Measurements from ENCODE around the gene PFAS. TPM values are rescaled to one million over a fixed set of nuclear protein-coding genes. Genes with fewer than 3 reads are reported as not detected.

The PFAS gene
- total and polyA plus RNA-seq, 10 donors, result 12.6 to 70.3 (median 26.4) TPM

DNA sequence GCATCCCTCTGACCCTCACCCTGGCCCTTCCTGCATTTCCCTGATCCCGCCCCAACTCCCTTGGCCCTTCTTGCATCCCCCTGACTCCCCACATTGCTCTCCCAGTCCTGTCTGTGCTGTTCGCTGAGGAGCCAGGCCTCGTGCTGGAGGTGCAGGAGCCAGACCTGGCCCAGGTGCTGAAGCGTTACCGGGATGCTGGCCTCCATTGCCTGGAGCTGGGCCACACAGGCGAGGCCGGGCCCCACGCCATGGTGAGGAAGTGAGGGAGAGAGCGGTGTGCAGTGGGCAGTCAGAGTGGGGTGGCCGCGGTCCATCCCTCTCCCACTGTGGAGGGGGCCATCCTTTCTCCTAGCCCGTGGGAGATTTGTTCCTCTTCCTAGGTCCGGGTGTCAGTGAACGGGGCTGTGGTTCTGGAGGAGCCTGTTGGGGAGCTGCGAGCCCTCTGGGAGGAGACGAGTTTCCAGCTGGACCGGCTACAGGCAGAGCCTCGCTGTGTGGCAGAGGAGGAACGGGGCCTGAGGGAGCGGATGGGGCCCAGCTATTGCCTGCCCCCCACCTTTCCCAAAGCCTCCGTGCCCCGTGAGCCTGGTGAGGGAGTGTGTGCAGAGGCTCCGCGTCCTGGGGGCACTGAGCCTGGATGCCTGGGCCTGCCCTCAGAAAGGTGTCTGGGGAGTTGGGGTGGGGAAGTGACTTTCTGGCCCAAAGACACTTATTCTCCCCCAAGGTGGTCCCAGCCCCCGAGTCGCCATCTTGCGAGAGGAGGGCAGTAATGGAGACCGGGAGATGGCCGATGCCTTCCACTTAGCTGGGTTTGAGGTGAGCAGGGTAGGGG is 17.8 kb downstream of the PFAS start:
- Histone ChIP-seq H3K4me1 (no peaks in the 10 kb centered on the region), H3K27me3 (replicated peaks in 1 of 7) (no peaks in the 10 kb centered on the region), H3K9me3 (no peaks in the 10 kb centered on the region), H3K27ac (no peak overlapping the region), H3K36me3 (peaks cover 2 to 83% (median 63%) of the 10 kb centered on the region in 6 donors), H3K4me3 (no peak overlapping the region)
- no peak for DNase-seq
- no peak for TF ChIP-seq POLR2A (IDR thresholded peaks at IDR 0.05)
- TF ChIP-seq, protein P1, sequence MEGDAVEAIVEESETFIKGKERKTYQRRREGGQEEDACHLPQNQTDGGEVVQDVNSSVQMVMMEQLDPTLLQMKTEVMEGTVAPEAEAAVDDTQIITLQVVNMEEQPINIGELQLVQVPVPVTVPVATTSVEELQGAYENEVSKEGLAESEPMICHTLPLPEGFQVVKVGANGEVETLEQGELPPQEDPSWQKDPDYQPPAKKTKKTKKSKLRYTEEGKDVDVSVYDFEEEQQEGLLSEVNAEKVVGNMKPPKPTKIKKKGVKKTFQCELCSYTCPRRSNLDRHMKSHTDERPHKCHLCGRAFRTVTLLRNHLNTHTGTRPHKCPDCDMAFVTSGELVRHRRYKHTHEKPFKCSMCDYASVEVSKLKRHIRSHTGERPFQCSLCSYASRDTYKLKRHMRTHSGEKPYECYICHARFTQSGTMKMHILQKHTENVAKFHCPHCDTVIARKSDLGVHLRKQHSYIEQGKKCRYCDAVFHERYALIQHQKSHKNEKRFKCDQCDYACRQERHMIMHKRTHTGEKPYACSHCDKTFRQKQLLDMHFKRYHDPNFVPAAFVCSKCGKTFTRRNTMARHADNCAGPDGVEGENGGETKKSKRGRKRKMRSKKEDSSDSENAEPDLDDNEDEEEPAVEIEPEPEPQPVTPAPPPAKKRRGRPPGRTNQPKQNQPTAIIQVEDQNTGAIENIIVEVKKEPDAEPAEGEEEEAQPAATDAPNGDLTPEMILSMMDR (IDR thresholded peaks at IDR 0.05 in 8 of 11, conservative IDR thresholded peaks at IDR 0.05 in 3 of 11), result no peak
- no peak for TF ChIP-seq POLR2AphosphoS5 (IDR thresholded peaks at IDR 0.05)
- intact Hi-C loops (cut with DNase I; ENCODE audit: low total_unique reads), result no loop called here
- WGBS, 5 donors, result 94 to 97% (median 97%) methylated on average over 22 to 29 of the region's 29 CpGs

DNA sequence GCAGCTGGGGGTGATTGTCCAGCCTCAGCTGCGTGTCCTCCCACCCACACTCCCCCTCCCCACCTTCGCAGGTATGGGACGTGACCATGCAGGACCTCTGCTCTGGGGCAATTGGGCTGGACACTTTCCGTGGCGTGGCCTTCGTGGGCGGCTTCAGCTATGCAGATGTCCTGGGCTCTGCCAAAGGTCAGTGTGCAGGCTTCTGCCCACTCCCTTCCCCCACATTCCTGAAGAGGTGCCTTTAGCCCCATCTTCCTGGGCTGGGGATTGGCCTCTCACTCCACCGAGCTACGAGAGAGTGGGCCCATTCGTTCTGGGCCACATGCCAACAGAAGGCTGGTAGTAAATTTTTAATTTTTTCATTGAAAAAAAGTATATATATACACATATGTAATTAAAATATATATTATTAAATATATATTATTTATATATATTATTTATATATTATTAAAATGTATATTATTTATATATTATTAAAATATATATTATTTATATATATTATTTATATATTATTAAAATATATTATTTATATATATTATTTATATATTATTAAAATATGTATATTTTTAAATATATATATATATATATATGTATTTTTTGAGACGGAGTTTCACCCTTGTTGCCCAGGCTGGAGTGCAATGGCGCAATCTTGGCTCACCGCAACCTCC is 18.5 kb downstream of the PFAS start:
- no peak for DNase-seq
- no peaks in the 10 kb centered on the region for H3K9me3 ChIP-seq
- peaks cover 2 to 75% (median 60%) of the 10 kb centered on the region in 6 donors for H3K36me3 ChIP-seq
- H3K4me3 ChIP-seq, result no peak overlapping the region
- H3K27ac ChIP-seq, result no peak overlapping the region
- no peaks in the 10 kb centered on the region for H3K4me1 ChIP-seq
- no peaks in the 10 kb centered on the region for H3K27me3 ChIP-seq (replicated peaks in 1 of 7)
- intact Hi-C loops (cut with DNase I; ENCODE audit: low total_unique reads), result no loop called here
- WGBS, 5 donors, result 89 to 96% (median 94%) methylated on average over 11 to 13 of the region's 13 CpGs
- TF ChIP-seq POLR2A (IDR thresholded peaks at IDR 0.05), result no peak

- Histone ChIP-seq H3K27me3 (replicated peaks in 1 of 7) (no peaks in the 10 kb centered on the region), H3K27ac (no peak overlapping the region), H3K36me3 (peaks cover 2 to 64% (median 49%) of the 10 kb centered on the region in 6 donors), H3K4me1 (no peaks in the 10 kb centered on the region), H3K4me3 (no peak overlapping the region), H3K9me3 (no peaks in the 10 kb centered on the region)
- no peak for DNase-seq
- intact Hi-C loops (cut with DNase I; ENCODE audit: low total_unique reads), result no loop called here
- WGBS, 5 donors, result 91 to 96% (median 94%) methylated on average over 28 to 29 of the region's 29 CpGs
- TF ChIP-seq POLR2A (IDR thresholded peaks at IDR 0.05) (no peak), POLR2AphosphoS5 (IDR thresholded peaks at IDR 0.05) (no peak)
- TF ChIP-seq, protein P1 (IDR thresholded peaks at IDR 0.05 in 8 of 11, conservative IDR thresholded peaks at IDR 0.05 in 3 of 11), result no peak
These were observed 19.6 kb downstream of the PFAS start for GRCh38 chr17:8268550-8269298.

- TF ChIP-seq, protein P1 (IDR thresholded peaks at IDR 0.05 in 8 of 11, conservative IDR thresholded peaks at IDR 0.05 in 3 of 11), result no peak
- TF ChIP-seq POLR2A (IDR thresholded peaks at IDR 0.05) (no peak), POLR2AphosphoS5 (IDR thresholded peaks at IDR 0.05) (no peak)
- Histone ChIP-seq H3K27ac (no peak overlapping the region), H3K9me3 (no peaks in the 10 kb centered on the region), H3K4me1 (no peaks in the 10 kb centered on the region), H3K36me3 (peaks cover 0 to 27% (median 15%) of the 10 kb centered on the region in 6 donors), H3K4me3 (no peak overlapping the region), H3K27me3 (replicated peaks in 1 of 7) (no peaks in the 10 kb centered on the region)
- intact Hi-C loops (cut with DNase I; ENCODE audit: low total_unique reads), result no loop called here
- no peak for DNase-seq
- WGBS, 5 donors, result 89 to 96% (median 95%) methylated on average over 1 of the region's 1 CpG
These were observed 23.3 kb downstream of the PFAS start for GRCh38 chr17:8272421-8272820.
